OCI-LY7 (cell line): ENCODE measurements around the gene POC1B. TPM values are rescaled to one million over a fixed set of nuclear protein-coding genes. Genes with fewer than 3 reads are reported as not detected.

Source experiments
- BruUV-seq: library from RNA; stranded (reverse); fragments of 400-500 nt; replicated peaks from 2 replicates; lab custom pipeline; 2021; lab: Mats Ljungman, UMichigan
- CTCF ChIA-PET: fragments of 300-600 bp; sonication (Branson Sonifier 250); formaldehyde crosslinking; loops from one replicate; lab custom pipeline; 2022; ENCODE audit warnings: antibody characterized with exemption; ENCODE audit not compliant: unreplicated experiment; lab: Charles Lee
- POLR2A ChIA-PET: fragments of 300-600 bp; sonication (Branson Sonifier 250); formaldehyde crosslinking; loops from one replicate; lab custom pipeline; 2022; ENCODE audit warnings: antibody characterized with exemption; lab: Charles Lee
- DNase-seq: peaks from one replicate; pipeline ENCODE4 v3.0.0-alpha.2; 2015; ENCODE audit warnings: low spot score
- H2AFZ ChIP-seq: fragments of 200-600 bp; sonication (generic), shearing (Covaris generic); 2 replicates; pipeline ENCODE4 v1.6.1; 2014; ENCODE audit warnings: mild to moderate bottlenecking, antibody characterized with exemption, low read length, moderate library complexity
- H3K27ac ChIP-seq: fragments of 200-600 bp; sonication (generic); 2 replicates; pipeline ENCODE4 v1.5.1; 2014; ENCODE audit warnings: mixed run types, low read depth, mild to moderate bottlenecking, moderate library complexity, low read length, inconsistent platforms; ENCODE audit not compliant: poor library complexity, severe bottlenecking
- H3K36me3 ChIP-seq: fragments of 200-600 bp; sonication (generic); 2 replicates; pipeline ENCODE4 v1.6.1; 2014; ENCODE audit warnings: mild to moderate bottlenecking, antibody characterized with exemption, low read length, moderate library complexity, mixed read lengths; ENCODE audit not compliant: insufficient read depth
- H3K4me1 ChIP-seq: fragments of 200-600 bp; sonication (generic); 2 replicates; pipeline ENCODE4 v1.5.1; 2014; ENCODE audit warnings: mild to moderate bottlenecking, low read length; ENCODE audit not compliant: insufficient read depth, poor library complexity, severe bottlenecking
- H3K4me2 ChIP-seq: fragments of 200-600 bp; sonication (generic); 2 replicates; pipeline ENCODE4 v1.6.1; 2014; ENCODE audit warnings: mild to moderate bottlenecking, low read length
- H3K4me3 ChIP-seq: fragments of 200-600 bp; sonication (generic); 2 replicates; pipeline ENCODE4 v1.5.1; 2014; ENCODE audit warnings: mild to moderate bottlenecking, low read depth, low read length; ENCODE audit not compliant: poor library complexity, severe bottlenecking
- H3K79me2 ChIP-seq: fragments of 200-600 bp; sonication (generic); 2 replicates; pipeline ENCODE4 v1.6.1; 2016; ENCODE audit warnings: low read depth, mild to moderate bottlenecking, low read length, moderate library complexity, mixed read lengths; ENCODE audit not compliant: insufficient read depth
- H3K9me2 ChIP-seq: fragments of 200-600 bp; sonication (generic); 2 replicates; pipeline ENCODE4 v1.6.1; 2016; ENCODE audit warnings: mild to moderate bottlenecking, low read length, mixed read lengths; ENCODE audit not compliant: insufficient read depth
- H3K9me3 ChIP-seq: fragments of 200-600 bp; sonication (generic); 2 replicates; pipeline ENCODE4 v1.6.1; 2014; ENCODE audit warnings: mild to moderate bottlenecking, mixed run types, low read length, mixed read lengths
- H4K20me1 ChIP-seq: fragments of 200-600 bp; sonication (generic); 2 replicates; pipeline ENCODE4 v1.6.1; 2014; ENCODE audit warnings: mild to moderate bottlenecking, antibody characterized with exemption, low read length, moderate library complexity, mixed read lengths; ENCODE audit not compliant: insufficient read depth
- EZH2phosphoT487 ChIP-seq: fragments of 200-600 bp; sonication (generic); IDR thresholded peaks from 2 replicates; pipeline ENCODE4 v1.6.1; 2018; ENCODE audit warnings: low read depth, borderline replicate concordance, mild to moderate bottlenecking, mixed run types, antibody characterized with exemption, low read length, moderate library complexity, mixed read lengths
- intact Hi-C: fragments of 100-400 bp; cut with micrococcal nuclease; formaldehyde crosslinking; loops from one replicate; pipeline ENCODE4 v1.10.0; 2022; ENCODE audit not compliant: unreplicated experiment
- total RNA-seq, 2 experiments: library from RNA; depleted of rRNA in 1 of 2; stranded (reverse); fragments of >200 nt in 1 of 2; shearing (Covaris generic) in 1 of 2; gene quantifications; 2 replicates each; pipeline ENCODE4 v1.2.3, GENCODE V29; 2014 to 2022
- TF ChIP-seq, protein P1 (sequence below): fragments of 200-600 bp; sonication (generic); conservative IDR thresholded peaks from 2 replicates; pipeline ENCODE4 v1.5.1; 2014; ENCODE audit warnings: mild to moderate bottlenecking, antibody characterized with exemption, low read length, moderate library complexity, mixed read lengths

POC1B gene
- total RNA-seq, 2 experiments from 2014 or later = 28.9 to 30.9 TPM

- no peaks in the 10 kb centered on the region for H4K20me1 ChIP-seq
- TF ChIP-seq, protein P1, sequence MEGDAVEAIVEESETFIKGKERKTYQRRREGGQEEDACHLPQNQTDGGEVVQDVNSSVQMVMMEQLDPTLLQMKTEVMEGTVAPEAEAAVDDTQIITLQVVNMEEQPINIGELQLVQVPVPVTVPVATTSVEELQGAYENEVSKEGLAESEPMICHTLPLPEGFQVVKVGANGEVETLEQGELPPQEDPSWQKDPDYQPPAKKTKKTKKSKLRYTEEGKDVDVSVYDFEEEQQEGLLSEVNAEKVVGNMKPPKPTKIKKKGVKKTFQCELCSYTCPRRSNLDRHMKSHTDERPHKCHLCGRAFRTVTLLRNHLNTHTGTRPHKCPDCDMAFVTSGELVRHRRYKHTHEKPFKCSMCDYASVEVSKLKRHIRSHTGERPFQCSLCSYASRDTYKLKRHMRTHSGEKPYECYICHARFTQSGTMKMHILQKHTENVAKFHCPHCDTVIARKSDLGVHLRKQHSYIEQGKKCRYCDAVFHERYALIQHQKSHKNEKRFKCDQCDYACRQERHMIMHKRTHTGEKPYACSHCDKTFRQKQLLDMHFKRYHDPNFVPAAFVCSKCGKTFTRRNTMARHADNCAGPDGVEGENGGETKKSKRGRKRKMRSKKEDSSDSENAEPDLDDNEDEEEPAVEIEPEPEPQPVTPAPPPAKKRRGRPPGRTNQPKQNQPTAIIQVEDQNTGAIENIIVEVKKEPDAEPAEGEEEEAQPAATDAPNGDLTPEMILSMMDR = no peak
- TF ChIP-seq EZH2phosphoT487 = no peak
- no peak overlapping the region for H3K4me3 ChIP-seq
- H3K36me3 ChIP-seq = no peaks in the 10 kb centered on the region
- no peak overlapping the region for H2AFZ ChIP-seq
- no TSS peak for BruUV-seq
- ChIA-PET CTCF (no interaction called here), POLR2A (interaction anchor here (2.6 kb wide), 1 partner anchor 10 kb away, joined by 12 read pairs; no protein-coding TSS in a partner anchor)
- H3K79me2 ChIP-seq = no peaks in the 10 kb centered on the region
- no peak overlapping the region for H3K27ac ChIP-seq
- DNase-seq = no peak
- no peaks in the 10 kb centered on the region for H3K4me1 ChIP-seq
- H3K4me2 ChIP-seq = no peak overlapping the region
- H3K9me2 ChIP-seq = no peaks in the 10 kb centered on the region
- H3K9me3 ChIP-seq = no peaks in the 10 kb centered on the region
- intact Hi-C loops = no loop called here
These were observed 39.6 kb downstream of the POC1B start for GRCh38 chr12:89486264-89486663.

GRCh38 chr12:89484470-89484869 is 41.4 kb downstream of the POC1B start:
- H3K79me2 ChIP-seq = no peaks in the 10 kb centered on the region
- no peaks in the 10 kb centered on the region for H4K20me1 ChIP-seq
- intact Hi-C loops = no loop called here
- no peak overlapping the region for H3K4me3 ChIP-seq
- H3K9me3 ChIP-seq = no peaks in the 10 kb centered on the region
- ChIA-PET CTCF (no interaction called here), POLR2A (interaction anchor here (1.1 kb wide), 1 partner anchor 12 kb away, joined by 4 read pairs; no protein-coding TSS in a partner anchor)
- H3K27ac ChIP-seq = no peak overlapping the region
- H3K4me2 ChIP-seq = no peak overlapping the region
- TF ChIP-seq, protein P1 = no peak
- no peak for TF ChIP-seq EZH2phosphoT487
- no peak overlapping the region for H2AFZ ChIP-seq
- no peaks in the 10 kb centered on the region for H3K4me1 ChIP-seq
- H3K9me2 ChIP-seq = no peaks in the 10 kb centered on the region
- H3K36me3 ChIP-seq = no peaks in the 10 kb centered on the region
- no TSS peak for BruUV-seq
- no peak for DNase-seq

- no peak overlapping the region for H3K4me2 ChIP-seq
- DNase-seq = no peak
These were observed 44.5 kb downstream of the POC1B start for GRCh38 chr12:89481213-89481914.

More at GRCh38 chr12:89481213-89481914, 44.5 kb downstream of the POC1B start:
- no peak overlapping the region for H3K4me3 ChIP-seq
- TF ChIP-seq, protein P1 = no peak
- no peak for TF ChIP-seq EZH2phosphoT487
- intact Hi-C loops = no loop called here
- POLR2A ChIA-PET = interaction anchor here (0.6 kb wide), 2 partner anchors 36 to 376 kb away, joined by 3 read pairs; no protein-coding TSS in a partner anchor
- CTCF ChIA-PET = no interaction called here
- H3K9me2 ChIP-seq = no peaks in the 10 kb centered on the region
- no peaks in the 10 kb centered on the region for H4K20me1 ChIP-seq
- no peaks in the 10 kb centered on the region for H3K36me3 ChIP-seq
- no peaks in the 10 kb centered on the region for H3K4me1 ChIP-seq
- no peak overlapping the region for H3K27ac ChIP-seq
- no peak overlapping the region for H2AFZ ChIP-seq
- no peaks in the 10 kb centered on the region for H3K9me3 ChIP-seq
- no TSS peak for BruUV-seq
- no peaks in the 10 kb centered on the region for H3K79me2 ChIP-seq
